ENCODE results near the gene WSCD2. TPM values are rescaled to one million over a fixed set of nuclear protein-coding genes. Genes with fewer than 3 reads are reported as not detected.

Gene WSCD2
- 1 to 10 TPM in 1 of 2 donors, under 1 TPM in 1; 0.26 to 1.3 TPM for total RNA-seq

GRCh38 chr12:108129017-108129812 is at the start of gene WSCD2:
Gene WSCD2, plus strand, starts transcription at chr12:108129288. Its CDS starts 66,545 bp downstream, at chr12:108195833.
- Histone ChIP-seq H3K4me1 (peaks cover 14% of the 10 kb centered on the region), H3K4me3 (no peak within 1 kb of the TSS), H3K27me3 (peaks cover 0 to 25% of the 10 kb centered on the region in 2 donors), H3K9me3 (no peaks in the 10 kb centered on the region), H3K36me3 (replicated peaks in 1 of 2; ENCODE audit: insufficient read depth in 1 of 2, low read depth in 2 of 2) (no peaks in the 10 kb centered on the region), H3K27ac (no peak within 1 kb of the TSS)
- TF ChIP-seq CTCF (IDR thresholded peaks at IDR 0.05) (peak in 1 of 7 experiments; percentile 12), POLR2A (IDR thresholded peaks at IDR 0.05) (no peak)
- WGBS, 2 donors, result 4 to 52% methylated on average over 4 to 70 of the region's 74 CpGs
- intact Hi-C loops (cut with DNase I), result no loop called here
- ATAC-seq (peak; percentile 38), DNase-seq (peak; percentile 15 to 41 (median 18))

GRCh38 chr12:108079721-108080120 is 49.4 kb upstream of the WSCD2 start:
- WGBS, 2 donors, result 58 to 88% methylated on average over 1 of the region's 1 CpG
- no peaks in the 10 kb centered on the region for H3K4me1 ChIP-seq
- no peak overlapping the region for H3K4me3 ChIP-seq
- intact Hi-C loops (cut with DNase I), result no loop called here
- no peaks in the 10 kb centered on the region for H3K9me3 ChIP-seq
- peaks cover 0 to 8% of the 10 kb centered on the region in 2 donors for H3K27me3 ChIP-seq
- no peak overlapping the region for H3K27ac ChIP-seq
- H3K36me3 ChIP-seq (replicated peaks in 1 of 2; ENCODE audit: insufficient read depth in 1 of 2, low read depth in 2 of 2), result no peaks in the 10 kb centered on the region
- TF ChIP-seq CTCF (IDR thresholded peaks at IDR 0.05), result no peak
- DNase-seq (no peak), ATAC-seq (no peak)

- TF ChIP-seq POLR2A (IDR thresholded peaks at IDR 0.05) (no peak), CTCF (IDR thresholded peaks at IDR 0.05) (no peak)
- Histone ChIP-seq H3K27me3 (peaks cover 0 to 8% of the 10 kb centered on the region in 2 donors), H3K27ac (no peak overlapping the region), H3K36me3 (replicated peaks in 1 of 2; ENCODE audit: insufficient read depth in 1 of 2, low read depth in 2 of 2) (no peaks in the 10 kb centered on the region), H3K4me3 (no peak overlapping the region), H3K4me1 (no peaks in the 10 kb centered on the region), H3K9me3 (no peaks in the 10 kb centered on the region)
- no peak for DNase-seq
- intact Hi-C loops (cut with DNase I), result no loop called here
- WGBS, 2 donors, result 44 to 48% methylated on average over 6 to 7 of the region's 7 CpGs
- ATAC-seq, result no peak
Observed at GRCh38 chr12:108080363-108080762, 48.7 kb upstream of the WSCD2 start.

GRCh38 chr12:108082485-108082884 is 46.6 kb upstream of the WSCD2 start:
- TF ChIP-seq POLR2A (IDR thresholded peaks at IDR 0.05), result no peak
- no peak for TF ChIP-seq CTCF (IDR thresholded peaks at IDR 0.05)
- 38 to 44% methylated on average over 1 of the region's 1 CpG for WGBS, 2 donors
- Histone ChIP-seq H3K27me3 (no peaks in the 10 kb centered on the region), H3K4me3 (no peak overlapping the region), H3K36me3 (replicated peaks in 1 of 2; ENCODE audit: insufficient read depth in 1 of 2, low read depth in 2 of 2) (no peaks in the 10 kb centered on the region), H3K9me3 (no peaks in the 10 kb centered on the region), H3K4me1 (no peaks in the 10 kb centered on the region), H3K27ac (no peak overlapping the region)
- intact Hi-C loops (cut with DNase I), result no loop called here
- DNase-seq, result no peak
- ATAC-seq, result no peak

GRCh38 chr12:108087900-108088299 is 41.2 kb upstream of the WSCD2 start:
- Histone ChIP-seq H3K4me1 (no peaks in the 10 kb centered on the region), H3K4me3 (no peak overlapping the region), H3K9me3 (no peaks in the 10 kb centered on the region), H3K36me3 (replicated peaks in 1 of 2; ENCODE audit: insufficient read depth in 1 of 2, low read depth in 2 of 2) (no peaks in the 10 kb centered on the region), H3K27ac (no peak overlapping the region), H3K27me3 (no peaks in the 10 kb centered on the region)
- no peak for DNase-seq
- ATAC-seq, result no peak
- WGBS, 2 donors, result 75 to 90% methylated on average over 1 of the region's 1 CpG
- intact Hi-C loops (cut with DNase I), result no loop called here
- TF ChIP-seq CTCF (IDR thresholded peaks at IDR 0.05) (no peak), POLR2A (IDR thresholded peaks at IDR 0.05) (no peak)

All from body of pancreas (tissue), 4 donors.